Loucy (cell line): ENCODE measurements around the gene KCNK3.

Source experiments
- EZH2phosphoT487 ChIP-seq: fragments of 200-600 bp; IDR thresholded peaks from 2 replicates; pipeline ENCODE4 v1.6.1; 2018; ENCODE audit warnings: antibody characterized with exemption, mild to moderate bottlenecking, moderate library complexity, borderline replicate concordance
- TF ChIP-seq, protein P1 (sequence below): fragments of 200-600 bp; sonication (generic); conservative IDR thresholded peaks from 2 replicates; pipeline ENCODE4 v1.5.1; 2014; ENCODE audit warnings: mild to moderate bottlenecking, antibody characterized with exemption, low read length

DNA sequence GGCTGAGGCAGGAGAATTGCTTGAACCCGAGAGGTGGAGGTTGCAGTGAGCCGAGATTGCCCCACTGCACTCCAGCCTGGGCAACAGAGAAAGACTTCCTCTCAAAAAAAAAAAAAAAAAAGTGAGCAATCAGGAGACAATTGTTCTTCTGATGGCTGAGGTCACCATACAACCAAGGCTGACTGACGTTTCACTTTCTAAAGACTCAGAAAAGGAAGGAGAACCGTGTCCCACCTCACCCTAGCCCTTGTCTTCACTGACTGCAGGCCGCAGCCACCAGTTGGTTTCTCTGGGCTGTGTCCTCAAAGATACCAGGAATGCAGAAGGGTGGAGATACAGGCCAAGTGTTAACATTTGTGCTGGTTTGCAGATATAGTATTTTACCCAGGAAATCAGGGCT, 63.8 kb downstream of the KCNK3 start:
- TF ChIP-seq, protein P1, sequence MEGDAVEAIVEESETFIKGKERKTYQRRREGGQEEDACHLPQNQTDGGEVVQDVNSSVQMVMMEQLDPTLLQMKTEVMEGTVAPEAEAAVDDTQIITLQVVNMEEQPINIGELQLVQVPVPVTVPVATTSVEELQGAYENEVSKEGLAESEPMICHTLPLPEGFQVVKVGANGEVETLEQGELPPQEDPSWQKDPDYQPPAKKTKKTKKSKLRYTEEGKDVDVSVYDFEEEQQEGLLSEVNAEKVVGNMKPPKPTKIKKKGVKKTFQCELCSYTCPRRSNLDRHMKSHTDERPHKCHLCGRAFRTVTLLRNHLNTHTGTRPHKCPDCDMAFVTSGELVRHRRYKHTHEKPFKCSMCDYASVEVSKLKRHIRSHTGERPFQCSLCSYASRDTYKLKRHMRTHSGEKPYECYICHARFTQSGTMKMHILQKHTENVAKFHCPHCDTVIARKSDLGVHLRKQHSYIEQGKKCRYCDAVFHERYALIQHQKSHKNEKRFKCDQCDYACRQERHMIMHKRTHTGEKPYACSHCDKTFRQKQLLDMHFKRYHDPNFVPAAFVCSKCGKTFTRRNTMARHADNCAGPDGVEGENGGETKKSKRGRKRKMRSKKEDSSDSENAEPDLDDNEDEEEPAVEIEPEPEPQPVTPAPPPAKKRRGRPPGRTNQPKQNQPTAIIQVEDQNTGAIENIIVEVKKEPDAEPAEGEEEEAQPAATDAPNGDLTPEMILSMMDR, result no peak
- TF ChIP-seq EZH2phosphoT487, result no peak
